ENCODE data around the gene SCAMP4. TPM values are rescaled to one million over a fixed set of nuclear protein-coding genes. Genes with fewer than 3 reads are reported as not detected.

SCAMP4 gene
- total and polyA plus RNA-seq, 2 of the 13 experiments (the other 11 are each of a cell fraction or from before 2014, with no cell fraction given): 10.7 to 13.7 TPM

GRCh38 chr19:1904860-1905109 is 414 bp upstream of the SCAMP4 start:
- no peak for ATAC-seq
- in situ Hi-C loops (cut with HindIII; ENCODE audit: extremely low pct_ligation_motif_present, low pct_unique_long_range_greater_than_20kb): no loop called here
- peak overlapping the region; percentile 49 for H2AFZ ChIP-seq (ENCODE audit: low read length)
- WGBS (ENCODE audit: low lambda C conversion rate): 54% methylated on average over 8 of the region's 8 CpGs
- peaks cover 6% of the 10 kb centered on the region; the same call in 1 of the 2 replicates for H4K20me1 ChIP-seq (ENCODE audit: insufficient read depth, low read length)
- H3K9ac ChIP-seq (ENCODE audit: insufficient read depth, low read depth, low read length): peak overlapping the region; percentile 50
- no peak for FAIRE-seq
- no peaks in the 10 kb centered on the region; a peak in 1 of 5 replicates for H3K36me3 ChIP-seq (replicated peaks in 1 of 2; ENCODE audit: control insufficient read depth in 1 of 2, insufficient read depth in 2 of 2, low read length in 2 of 2)
- H3K27ac ChIP-seq (ENCODE audit: extremely low read length, insufficient read depth, low read length): peak overlapping the region; percentile 36
- no peak for DNase-seq (ENCODE audit: low spot score)
- POLR2A ChIA-PET: no interaction called here
- CTCF ChIA-PET (ENCODE audit: low intra/inter-chr PET ratio, low total read pairs): no interaction called here
- peak overlapping the region in 2 of 3 experiments; percentile 33 to 74; a peak in 3 of 6 replicates for H3K4me3 ChIP-seq (replicated peaks in 1 of 3; ENCODE audit: insufficient read depth in 1 of 3, low read depth in 2 of 3, low read length in 3 of 3)
- peaks cover 78% of the 10 kb centered on the region for H3K4me1 ChIP-seq (ENCODE audit: insufficient read depth, low read length)
- no peaks in the 10 kb centered on the region for H3K27me3 ChIP-seq (ENCODE audit: control insufficient read depth in 1 of 2, insufficient read depth in 2 of 2, low read length in 2 of 2)
- H3K9me3 ChIP-seq (ENCODE audit: low read length): no peaks in the 10 kb centered on the region
- intact Hi-C loops (cut with micrococcal nuclease; ENCODE audit: unreplicated experiment): no loop called here
- peak overlapping the region; percentile 75 for H3K4me2 ChIP-seq (ENCODE audit: low read depth, low read length)
- peaks cover 34% of the 10 kb centered on the region for H3K79me2 ChIP-seq (ENCODE audit: insufficient read depth, low read length)
- peak; percentile 84; the same call in 1 of the 2 replicates for TF ChIP-seq CHD4 (IDR thresholded peaks at IDR 0.05; ENCODE audit: borderline replicate concordance, low read length)
- no peak for TF ChIP-seq ZNF879 (CRISPR knock-in tag; IDR thresholded peaks at IDR 0.05)
- peak; percentile 89 for TF ChIP-seq ZMYM2 (CRISPR knock-in tag; IDR thresholded peaks at IDR 0.05)
- TF ChIP-seq ZNF350 (CRISPR knock-in tag; IDR thresholded peaks at IDR 0.05; ENCODE audit: borderline replicate concordance, low read depth): 0 out of 2 replicates have a peak, but pooled peaks have one; percentile 35
- TF ChIP-seq ZNF605 (CRISPR knock-in tag; IDR thresholded peaks at IDR 0.05): 0 out of 2 replicates have a peak, but pooled peaks have one; percentile 41
- peak; percentile 7 for TF ChIP-seq MED8 (CRISPR knock-in tag; IDR thresholded peaks at IDR 0.05; ENCODE audit: insufficient replicate concordance)
- no peak for TF ChIP-seq TFDP1 (CRISPR knock-in tag; IDR thresholded peaks at IDR 0.05; ENCODE audit: borderline replicate concordance)
- 0 out of 2 replicates have a peak, but pooled peaks have one; percentile 16 for TF ChIP-seq ZNF224 (CRISPR knock-in tag; IDR thresholded peaks at IDR 0.05)
- 0 out of 2 replicates have a peak, but pooled peaks have one; percentile 18 for TF ChIP-seq HDAC1 (CRISPR knock-in tag; IDR thresholded peaks at IDR 0.05)
- no peak for TF ChIP-seq ZNF781 (CRISPR knock-in tag; IDR thresholded peaks at IDR 0.05; ENCODE audit: borderline replicate concordance, not compliant biosample characterization)
- TF ChIP-seq ZNF598 (CRISPR knock-in tag; IDR thresholded peaks at IDR 0.05; ENCODE audit: borderline replicate concordance): 0 out of 2 replicates have a peak, but pooled peaks have one; percentile 33
- TF ChIP-seq ZNF18 (CRISPR knock-in tag; IDR thresholded peaks at IDR 0.05; ENCODE audit: insufficient replicate concordance): peak; percentile 19
- peak; percentile 31; the same call in 1 of the 2 replicates for TF ChIP-seq IKZF5 (CRISPR knock-in tag; IDR thresholded peaks at IDR 0.05)
- peak; percentile 80; the same call in 1 of the 2 replicates for TF ChIP-seq ZNF747 (CRISPR knock-in tag; IDR thresholded peaks at IDR 0.05; ENCODE audit: borderline replicate concordance)
- TF ChIP-seq HOXD1 (CRISPR knock-in tag; IDR thresholded peaks at IDR 0.05): 0 out of 2 replicates have a peak, but pooled peaks have one; percentile 5
- no peak for TF ChIP-seq SIN3A (IDR thresholded peaks at IDR 0.05; ENCODE audit: borderline replicate concordance, low read depth, low read length)
- TF ChIP-seq ZNF772 (CRISPR knock-in tag; IDR thresholded peaks at IDR 0.05): 0 out of 2 replicates have a peak, but pooled peaks have one; percentile 69
- 0 out of 2 replicates have a peak, but pooled peaks have one; percentile 18 for TF ChIP-seq HOXA5 (CRISPR knock-in tag; IDR thresholded peaks at IDR 0.05)
- no TSS peak for BruUV-seq (replicated peaks)

Measured in HepG2 (cell line).